HG03378 (cell line): ENCODE results near the gene FAM174C.
"Not testable (repeated sequence)": the region's sequence is repeated elsewhere in the genome, so short reads cannot be mapped to it uniquely, and the experiment has no call there.

Experiments
- ATAC-seq: cut with Tn5 transposase; IDR thresholded peaks from one replicate; pipeline ENCODE4 v1.9.1; 2021; ENCODE audit warnings: mild to moderate bottlenecking, moderate library complexity; ENCODE audit not compliant: unreplicated experiment

The FAM174C gene

GRCh38 chr19:1296078-1296477 is 20.7 kb downstream of the FAM174C start:
- ATAC-seq: no peak

DNA sequence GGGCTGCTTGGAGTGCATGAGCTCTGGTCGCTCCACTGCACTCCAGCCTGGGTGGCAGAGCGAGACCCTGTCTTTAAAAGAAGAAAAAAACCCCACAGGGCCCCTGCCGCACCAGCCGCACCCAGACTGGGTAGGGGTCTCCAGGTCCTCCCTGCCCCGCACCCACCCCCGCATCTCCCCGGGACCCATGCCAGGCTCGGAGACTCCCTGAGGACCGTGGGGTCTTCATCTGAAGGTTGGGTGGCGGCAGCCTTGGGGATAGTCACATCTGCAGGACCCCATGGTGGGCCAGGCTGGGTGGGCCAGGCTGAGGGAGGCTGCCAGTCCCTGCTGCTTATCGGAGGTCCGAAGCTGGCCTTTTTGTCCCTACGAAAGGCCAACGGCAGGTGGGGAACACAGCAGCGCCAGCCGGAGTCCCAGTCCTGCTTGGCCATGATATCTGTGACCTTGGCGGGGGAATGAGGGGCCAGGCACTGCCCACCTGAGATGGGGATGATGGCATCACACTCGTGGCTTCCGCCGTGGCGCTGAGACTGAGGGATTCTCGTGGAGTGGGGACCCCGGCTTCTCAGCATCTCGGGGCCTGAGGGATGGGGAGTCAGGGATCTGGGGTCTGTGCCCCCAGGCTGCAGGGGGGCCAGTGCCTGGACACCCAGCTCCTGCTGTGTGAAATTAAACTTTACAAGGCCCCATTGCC is 21.4 kb downstream of the FAM174C start:
- ATAC-seq: no peak

GRCh38 chr19:1298235-1298634 is 22.9 kb downstream of the FAM174C start:
- no peak for ATAC-seq

DNA sequence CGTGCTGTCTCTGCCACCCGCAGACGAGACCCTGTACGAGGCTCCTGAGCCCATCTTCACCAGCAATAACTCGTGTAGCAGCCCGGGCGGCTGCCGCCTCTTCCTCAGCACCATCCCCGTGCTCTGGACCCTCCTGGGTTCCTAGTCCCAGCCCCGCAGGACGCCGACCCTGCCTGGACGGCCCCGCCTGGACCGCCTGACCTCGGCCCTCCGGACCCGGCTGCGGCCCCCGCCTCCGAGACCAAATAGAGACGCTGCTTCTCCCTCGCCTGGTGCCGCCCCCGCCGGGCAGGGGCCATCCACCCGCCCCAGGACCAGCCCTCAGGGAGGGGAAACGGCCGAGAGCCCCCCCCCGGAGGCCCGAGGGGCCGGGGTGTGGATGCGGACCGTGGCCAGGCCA is 24.5 kb downstream of the FAM174C start:
- ATAC-seq: no peak

- ATAC-seq: no peak
Measured at GRCh38 chr19:1300744-1301490, 25.6 kb downstream of the FAM174C start.

DNA sequence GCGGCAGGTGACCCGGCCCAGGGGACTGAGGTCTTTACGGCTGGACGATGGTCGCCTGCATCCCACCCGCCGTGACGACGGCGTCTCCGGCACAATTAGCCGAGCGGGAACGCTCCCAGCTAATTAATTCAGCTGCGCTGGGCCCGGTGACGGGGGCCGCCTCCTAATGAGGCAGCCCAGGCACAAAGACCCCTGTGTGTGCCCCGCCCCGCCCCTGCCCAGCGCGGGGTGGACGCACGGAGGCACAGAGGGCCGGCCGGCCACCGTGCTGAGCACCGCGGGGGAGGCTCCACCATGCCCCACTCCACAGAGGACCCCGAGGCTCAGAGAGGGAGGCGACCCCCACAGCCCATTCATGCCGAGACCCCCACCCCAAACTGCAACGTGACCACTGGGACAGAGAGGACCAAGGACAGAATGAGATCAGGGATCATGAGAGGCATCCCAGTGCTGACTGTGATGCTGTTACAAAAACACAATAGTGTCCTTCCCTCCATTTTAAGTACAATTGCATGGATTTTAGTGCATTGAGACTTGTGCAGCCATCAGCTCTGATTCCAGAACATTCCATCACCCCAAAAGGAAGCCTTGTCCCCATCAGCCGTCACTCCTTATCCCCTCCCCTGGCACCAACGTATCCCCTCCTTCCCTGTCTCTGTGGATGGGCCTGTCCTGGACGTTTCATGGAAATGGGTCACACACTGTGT is 27.4 kb downstream of the FAM174C start:
- ATAC-seq: no peak

DNA sequence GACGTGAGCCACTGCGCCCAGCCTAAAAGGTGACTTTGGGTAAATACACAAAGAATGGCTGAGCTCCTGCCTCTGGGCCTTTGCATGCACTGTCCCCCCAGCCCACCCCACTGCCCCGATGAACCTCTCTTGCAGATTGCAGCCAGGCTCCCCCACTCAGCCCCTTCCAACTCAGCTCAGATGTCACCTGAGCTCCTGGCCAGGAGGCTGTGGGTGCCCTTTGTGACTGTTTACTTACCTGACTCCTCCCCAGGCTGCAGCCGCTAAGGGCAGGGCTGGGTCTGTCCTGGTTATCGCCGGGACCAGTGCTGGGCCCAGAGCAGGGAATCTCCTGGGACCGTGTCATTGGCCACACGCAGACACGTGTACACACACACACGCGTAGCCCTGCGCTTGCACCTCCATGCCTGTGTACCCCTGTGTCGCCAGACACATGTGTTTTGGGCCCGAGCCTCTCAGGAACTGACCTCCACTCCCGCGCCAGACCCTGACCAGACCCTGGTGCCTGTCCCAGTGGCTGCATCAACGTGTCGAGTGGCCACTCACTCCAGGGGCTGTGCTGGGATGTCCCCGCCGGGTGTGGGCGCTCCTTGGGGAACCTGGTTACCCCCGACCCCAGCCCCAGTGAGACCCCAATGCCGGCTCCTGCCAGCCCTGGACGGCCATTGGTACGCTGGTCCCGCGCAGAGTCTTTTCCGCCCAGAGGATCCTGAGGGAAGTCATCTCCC is 29.0 kb downstream of the FAM174C start:
- ATAC-seq: no peak

DNA sequence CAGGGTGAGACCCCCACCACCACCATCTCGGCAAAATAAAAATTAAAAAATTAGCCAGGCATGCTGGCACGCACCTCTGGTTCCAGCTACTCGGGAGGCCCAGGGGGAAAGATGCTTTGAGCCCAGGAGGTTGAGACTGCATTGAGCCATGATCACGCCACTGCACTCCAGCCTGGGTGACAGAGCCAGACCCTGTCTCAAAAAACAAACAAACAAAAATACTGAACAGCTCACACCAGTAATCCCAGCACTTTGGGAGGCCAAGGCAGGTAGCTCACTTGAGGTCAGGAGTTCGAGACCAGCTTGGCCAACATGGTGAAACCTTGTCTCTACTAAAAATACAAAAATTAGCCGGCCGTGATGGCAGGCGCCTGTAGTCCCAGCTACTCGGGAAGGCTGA is 30.0 kb downstream of the FAM174C start:
- ATAC-seq: not testable (repeated sequence)

GRCh38 chr19:1307320-1307719 is 32.0 kb downstream of the FAM174C start:
- no peak for ATAC-seq

GRCh38 chr19:1307755-1308303 is 32.5 kb downstream of the FAM174C start:
- ATAC-seq: no peak

- ATAC-seq: no peak
Measured at GRCh38 chr19:1308718-1309117, 33.4 kb downstream of the FAM174C start.

DNA sequence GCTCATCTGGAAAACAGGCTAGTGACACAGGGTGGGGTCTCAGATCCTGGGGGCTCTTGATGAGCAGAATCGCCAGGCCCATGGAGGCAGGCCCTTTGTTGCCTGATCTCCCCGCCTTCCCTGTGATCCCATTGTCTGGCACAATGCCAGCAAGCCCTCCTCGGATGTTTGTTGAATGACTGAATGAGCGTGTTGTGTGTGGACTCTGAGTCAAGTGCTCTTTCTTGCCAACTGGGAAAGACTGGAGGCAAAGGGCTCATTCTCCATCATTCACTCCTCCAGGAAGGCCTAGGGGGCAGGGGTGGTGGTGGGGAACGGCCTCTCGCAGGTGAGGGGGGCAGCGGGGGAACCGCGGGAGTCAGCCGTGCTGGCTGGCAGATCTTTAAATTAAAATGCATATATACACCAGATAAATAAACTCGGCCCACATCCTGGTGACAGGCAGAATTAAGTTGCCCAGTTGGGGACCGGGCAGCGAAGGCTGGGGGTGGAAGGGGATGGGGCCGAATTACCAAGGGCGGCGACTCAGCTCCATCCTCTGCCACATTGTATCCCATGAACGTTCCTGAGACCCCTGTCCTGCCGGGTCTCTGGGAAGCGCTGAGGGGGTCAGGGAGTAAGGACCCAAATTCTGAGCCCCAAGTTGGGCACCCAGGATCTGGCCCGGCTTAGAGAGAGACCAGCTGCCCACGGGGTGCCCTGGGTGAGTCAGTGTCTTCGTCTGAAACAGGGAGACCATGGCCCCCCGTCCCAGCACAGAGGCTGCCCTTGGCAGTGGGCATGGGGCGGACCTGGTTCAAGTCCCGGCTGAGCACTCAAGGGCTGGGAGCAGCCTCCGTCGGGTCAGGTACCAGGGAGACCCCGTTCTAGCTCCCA is 34.9 kb downstream of the FAM174C start:
- ATAC-seq: no peak

- no peak for ATAC-seq
Measured at GRCh38 chr19:1310853-1311180, 35.5 kb downstream of the FAM174C start.

DNA sequence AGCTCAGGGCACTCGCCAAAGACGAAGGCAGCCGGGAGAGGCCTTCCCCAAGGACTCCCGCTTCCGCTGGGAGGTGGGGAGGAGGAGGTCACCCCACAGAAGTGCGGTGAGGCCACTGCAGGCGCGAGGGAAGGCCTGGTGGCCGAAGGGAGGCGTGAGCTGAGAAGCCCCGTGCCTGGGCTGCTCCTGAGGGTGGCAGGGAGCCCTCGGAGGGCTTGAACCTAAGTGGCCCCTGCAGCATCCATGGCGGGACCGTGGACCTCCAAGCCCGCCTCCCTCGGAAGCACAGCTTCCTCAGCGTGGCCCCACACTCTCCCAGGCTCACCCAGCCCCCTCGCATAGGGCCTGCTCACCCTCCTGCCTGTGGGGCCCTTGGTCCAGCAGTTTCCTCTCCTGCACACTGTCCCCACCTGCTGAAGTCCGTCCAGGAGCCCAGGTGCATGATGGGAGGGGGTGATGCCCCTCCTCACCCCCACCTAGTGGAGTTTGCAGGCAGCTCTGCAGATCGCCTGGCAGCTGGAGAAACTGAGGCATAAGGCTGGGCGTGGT is 36.3 kb downstream of the FAM174C start:
- no peak for ATAC-seq

- ATAC-seq: no peak
Measured at GRCh38 chr19:1312767-1313694, 37.7 kb downstream of the FAM174C start.

DNA sequence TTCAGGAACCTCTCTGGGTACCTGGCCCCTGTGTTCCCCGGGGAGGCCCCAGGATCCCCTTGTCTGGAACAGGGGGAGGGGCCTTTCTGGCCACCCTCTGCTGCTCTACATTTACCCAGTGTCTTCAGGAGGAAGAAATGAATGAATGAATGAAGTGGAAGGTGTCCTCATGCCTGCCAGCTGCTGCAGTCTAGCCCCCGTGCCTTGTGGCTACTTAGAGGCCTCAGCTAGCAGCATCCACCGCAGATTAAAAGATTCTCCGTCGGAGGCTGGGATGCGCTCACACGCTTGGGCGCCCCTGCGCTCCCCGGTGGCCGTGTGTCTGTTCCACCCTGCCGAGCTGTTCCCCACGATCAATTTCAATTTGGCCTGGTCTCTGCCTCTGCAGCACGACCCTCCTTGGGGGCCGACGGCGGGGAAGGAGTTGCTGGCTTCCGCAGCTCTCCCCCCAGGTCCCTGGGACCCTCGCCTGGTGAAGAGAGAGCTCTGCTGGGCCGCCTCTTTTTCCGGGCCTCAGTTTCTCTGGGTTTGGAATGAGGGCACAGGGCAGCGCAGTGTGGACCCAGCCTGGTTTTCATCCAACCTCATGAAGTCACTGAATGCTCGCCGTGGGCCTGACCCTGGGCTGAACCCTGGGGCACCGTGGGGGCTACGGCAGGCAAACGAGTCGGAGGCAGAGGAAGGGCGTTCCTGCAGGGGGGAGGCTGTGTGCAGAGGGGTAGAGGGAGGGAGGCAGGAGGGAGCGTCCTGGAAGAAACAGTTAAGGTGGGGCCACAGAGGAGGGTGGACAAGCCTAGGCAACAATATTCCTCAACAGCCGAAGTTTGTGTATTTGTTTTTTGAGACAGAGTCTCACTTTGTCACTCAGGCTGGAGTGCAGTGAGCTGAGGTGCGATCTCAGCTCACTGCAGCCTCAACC is 38.6 kb downstream of the FAM174C start:
- no peak for ATAC-seq

- no peak for ATAC-seq
Measured at GRCh38 chr19:1315470-1316166, 40.3 kb downstream of the FAM174C start.
